Stimulated activated CD4-positive, alpha-beta T cell treated with anti-CD3 and anti-CD28 coated beads, Interleukin-4, amount 100 ng/mL, for 4 hours (primary cell): Measurements from ENCODE around the gene DNAJC13.
A peak's percentile ranks its signal among the peaks of the same experiment; 100 is the strongest.

ENCODE experiments used
- DNase-seq, 2 experiments: peaks; one replicate each; pipeline ENCODE4 v3.0.0-alpha.2; 2020

The DNAJC13 gene

DNA sequence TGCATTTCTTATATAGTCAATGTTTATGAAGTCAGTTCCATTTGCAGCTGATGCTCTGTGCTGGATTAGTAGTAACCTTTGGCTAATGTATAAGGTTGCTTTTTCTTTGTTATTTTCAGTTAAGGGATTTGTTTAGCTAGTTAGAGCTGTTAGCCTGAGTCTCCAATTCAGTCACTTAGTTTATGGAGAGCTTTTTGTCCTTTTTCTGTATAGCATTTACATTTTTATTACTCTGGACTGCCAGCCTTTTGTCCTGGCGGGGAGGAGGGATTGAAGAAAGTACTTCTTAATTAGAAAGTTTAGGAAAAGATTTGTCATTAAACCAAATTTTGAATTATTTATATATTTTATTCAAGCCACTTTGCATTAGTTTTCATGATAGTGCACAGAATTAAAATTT, 52.0 kb downstream of the DNAJC13 start:
- DNase-seq, result no peak

DNA sequence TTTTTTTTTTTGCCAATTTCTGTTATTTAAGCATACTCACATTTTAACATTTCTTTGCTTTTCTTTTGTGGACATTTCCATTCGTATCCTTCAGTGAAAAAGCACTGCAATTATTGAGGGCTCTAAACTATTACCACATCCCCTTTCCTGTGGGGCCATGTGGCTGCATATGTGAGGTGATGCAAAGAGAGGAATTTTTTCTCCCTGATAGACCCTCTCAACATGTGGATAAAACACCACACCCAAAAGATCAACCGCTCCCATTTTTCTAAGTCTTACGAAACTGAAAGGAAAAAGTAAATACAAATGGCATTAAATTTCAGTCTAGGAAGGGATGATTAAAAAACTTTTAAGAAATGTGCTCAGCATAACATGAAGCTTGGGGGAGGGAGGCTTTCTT, 68.8 kb downstream of the DNAJC13 start:
- no peak for DNase-seq

DNA sequence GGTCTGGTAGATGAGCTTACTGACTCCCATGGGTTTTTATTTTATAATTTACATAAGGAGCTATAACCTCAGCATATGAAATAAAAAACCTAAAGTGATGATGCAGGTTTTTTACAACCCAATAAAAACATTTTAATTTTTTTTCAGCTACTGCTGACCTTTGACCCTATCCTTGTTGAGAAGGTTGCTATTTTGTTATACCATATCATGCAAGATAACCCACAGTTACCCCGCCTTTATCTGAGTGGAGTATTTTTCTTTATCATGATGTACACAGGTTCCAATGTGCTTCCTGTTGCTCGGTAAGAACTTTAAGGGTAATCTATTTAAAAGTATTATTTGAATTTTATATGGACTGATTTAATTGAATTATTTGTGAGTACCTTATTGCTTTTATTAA, 70.8 kb downstream of the DNAJC13 start:
- no peak for DNase-seq

DNA sequence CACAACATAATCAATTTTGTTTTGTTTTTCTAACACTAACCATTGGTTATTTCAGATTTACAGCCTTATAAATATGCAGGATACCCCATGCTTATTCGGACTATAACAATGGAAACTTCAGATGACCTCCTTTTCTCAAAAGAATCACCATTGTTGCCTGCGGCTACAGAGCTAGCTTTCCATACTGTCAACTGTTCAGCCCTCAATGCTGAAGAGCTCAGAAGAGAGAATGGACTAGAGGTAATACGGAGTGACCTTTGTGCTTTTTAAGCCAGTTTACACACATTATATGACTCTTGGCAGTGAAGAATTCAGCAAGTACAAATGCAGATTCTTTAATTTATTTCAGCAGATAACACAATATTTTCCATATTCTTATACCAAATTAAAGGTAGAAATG, 81.8 kb downstream of the DNAJC13 start:
- DNase-seq, result no peak

DNA sequence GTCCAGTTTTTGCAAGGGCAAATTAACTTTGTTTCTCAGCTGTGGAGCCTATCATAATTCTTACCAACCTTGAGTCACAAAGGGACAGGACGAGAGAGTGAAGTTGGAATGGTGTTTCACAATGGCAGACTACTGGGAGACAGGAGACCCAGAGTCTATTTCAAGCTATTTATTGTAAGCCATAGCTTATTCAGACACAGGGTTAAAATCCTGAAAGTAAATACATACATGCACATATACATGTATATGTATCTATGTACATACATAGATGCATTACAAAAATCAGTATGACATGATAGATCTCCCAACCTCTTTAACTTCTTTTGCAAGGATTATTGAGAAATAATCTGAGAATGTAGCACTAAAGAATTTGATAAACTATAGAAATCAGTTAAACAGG, 86.3 kb downstream of the DNAJC13 start:
- no peak for DNase-seq

DNA sequence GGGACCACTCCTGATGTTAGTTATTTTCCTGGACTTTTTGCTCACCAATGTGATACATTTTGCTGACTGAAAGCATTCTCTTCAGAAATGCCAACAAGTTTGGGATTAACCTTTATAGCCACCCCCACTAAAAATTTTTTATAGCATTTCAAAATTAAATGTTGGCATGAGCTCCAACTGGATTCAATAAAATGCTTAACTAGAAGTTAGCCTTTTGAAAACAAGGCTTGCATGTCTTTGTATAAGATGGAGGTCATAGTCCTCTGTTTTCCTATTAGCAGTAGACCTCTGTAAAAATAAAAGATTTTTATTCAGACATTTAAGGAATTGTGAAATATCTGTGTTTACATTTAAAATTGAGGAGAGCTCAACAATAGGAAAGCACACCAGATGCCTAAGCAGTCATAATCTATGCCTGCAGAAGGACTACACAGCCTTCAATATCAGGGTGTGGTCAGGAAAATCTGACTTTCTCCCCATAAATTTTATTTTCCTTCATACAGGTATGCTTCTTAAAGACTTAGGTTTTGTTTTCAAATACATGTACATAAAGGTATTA, 87.2 kb downstream of the DNAJC13 start:
- no peak for DNase-seq

DNA sequence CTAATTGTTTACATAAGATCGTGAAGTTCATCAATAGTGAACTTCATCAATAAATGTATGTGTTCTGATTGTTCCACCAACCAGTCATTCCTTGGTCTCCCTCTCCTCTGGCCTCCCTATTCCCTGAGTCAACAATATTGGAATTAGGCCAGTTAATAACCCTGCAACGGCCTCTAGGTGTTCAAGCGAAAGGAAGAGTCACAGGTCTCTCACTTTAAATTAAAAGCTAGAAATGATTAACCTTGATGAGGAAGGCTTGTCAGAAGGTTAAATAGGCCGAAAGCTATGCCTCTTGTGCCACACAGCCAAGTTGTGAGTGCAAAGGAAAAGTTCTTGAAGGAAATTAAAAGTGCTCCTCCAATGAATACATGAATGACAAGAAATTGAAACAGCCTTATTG, 90.4 kb downstream of the DNAJC13 start:
- DNase-seq, result no peak

DNA sequence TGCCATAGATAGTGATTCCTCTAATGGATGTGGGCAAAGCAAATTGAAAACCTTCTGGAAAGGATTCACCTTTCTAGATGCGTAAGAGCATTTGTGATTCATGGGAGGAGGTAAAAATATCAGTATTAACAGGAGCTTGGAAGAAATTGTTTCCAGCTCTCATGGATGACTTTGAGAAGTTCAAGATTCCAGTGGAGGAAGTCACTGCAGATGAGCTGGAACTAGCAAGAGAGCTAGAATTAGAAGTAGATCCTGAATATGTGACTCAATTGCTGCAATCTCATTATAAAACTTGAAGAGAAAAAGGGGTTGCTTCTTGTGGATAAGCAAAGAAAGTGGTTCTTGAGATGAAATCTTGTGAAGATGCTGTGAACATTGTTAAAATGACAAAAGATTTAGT, 91.8 kb downstream of the DNAJC13 start:
- no peak for DNase-seq

DNA sequence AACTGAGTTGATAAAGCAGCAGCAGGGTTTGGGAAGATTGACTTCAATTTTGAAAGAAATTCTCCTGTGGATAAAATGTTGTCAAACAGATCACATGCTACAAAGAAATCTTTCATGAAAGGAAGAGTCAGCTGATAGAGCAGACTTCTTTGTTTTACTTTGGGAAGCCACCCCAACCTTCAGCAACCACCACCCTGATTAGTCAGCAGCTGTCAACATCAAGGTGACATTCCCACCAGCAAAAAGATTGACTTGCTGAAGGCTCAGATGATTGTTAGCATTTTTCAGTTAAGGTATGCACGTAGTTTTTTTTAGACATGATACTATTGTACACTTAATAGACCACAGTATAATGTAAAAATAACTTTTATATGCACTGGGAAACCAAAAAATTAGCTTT, 92.2 kb downstream of the DNAJC13 start:
- DNase-seq, result no peak

DNA sequence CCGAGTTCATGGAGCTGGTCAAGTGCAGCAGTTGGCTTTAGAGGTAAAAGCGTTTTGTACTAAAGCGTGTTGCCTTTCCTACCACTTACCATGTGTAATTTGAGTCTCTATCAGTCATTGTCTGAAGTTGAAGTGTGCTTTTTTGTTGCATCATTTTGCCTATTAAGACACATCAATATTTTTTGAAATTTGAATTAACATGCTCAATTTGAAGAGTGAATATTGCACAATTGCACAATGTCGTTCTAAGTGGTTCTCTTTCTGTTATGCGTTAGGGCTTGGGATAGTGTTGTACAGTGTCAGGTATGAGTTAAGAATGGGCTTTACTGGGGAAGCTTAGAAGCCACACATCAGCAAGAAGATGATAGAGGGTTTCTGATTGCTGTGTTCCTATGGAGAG, 95.8 kb downstream of the DNAJC13 start:
- no peak for DNase-seq

DNA sequence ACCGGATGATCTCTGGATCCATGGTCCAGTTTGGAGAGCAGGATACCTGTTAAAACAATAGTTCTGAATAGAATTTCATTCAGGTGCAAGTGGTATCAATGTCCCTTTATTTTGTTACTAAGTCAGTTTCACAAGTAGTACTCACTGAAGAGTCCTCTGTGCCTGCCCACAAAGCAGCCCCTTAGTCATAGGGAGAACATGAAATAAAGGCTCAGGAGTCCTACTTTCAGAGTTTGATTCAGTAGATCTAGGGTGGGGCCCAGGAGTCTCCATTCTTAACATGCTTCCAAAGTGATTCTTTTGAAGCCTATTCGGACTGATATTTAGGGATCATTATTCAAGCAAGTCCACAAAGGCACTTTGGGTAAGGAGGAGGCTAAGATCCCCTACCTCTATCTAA, 100.0 kb downstream of the DNAJC13 start:
- DNase-seq, result no peak

DNA sequence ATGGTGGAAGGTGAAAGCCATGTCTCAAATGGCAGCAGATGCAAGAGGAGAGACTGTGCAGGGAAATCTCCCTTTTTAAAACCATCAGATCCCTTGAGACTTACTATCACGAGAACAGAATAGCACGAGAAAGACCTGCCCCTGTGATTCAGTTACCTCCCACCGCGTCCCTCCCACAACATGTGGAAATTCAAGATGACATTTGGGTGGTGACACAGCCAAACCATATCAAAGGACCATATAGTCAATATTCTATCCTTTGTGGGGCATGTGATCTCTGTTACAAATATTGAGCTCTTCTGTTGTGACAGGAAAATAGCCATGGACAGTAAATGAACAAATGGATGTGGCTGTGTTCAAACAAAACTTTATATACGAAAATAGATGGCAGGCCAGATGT, 102.6 kb downstream of the DNAJC13 start:
- DNase-seq, result no peak

DNA sequence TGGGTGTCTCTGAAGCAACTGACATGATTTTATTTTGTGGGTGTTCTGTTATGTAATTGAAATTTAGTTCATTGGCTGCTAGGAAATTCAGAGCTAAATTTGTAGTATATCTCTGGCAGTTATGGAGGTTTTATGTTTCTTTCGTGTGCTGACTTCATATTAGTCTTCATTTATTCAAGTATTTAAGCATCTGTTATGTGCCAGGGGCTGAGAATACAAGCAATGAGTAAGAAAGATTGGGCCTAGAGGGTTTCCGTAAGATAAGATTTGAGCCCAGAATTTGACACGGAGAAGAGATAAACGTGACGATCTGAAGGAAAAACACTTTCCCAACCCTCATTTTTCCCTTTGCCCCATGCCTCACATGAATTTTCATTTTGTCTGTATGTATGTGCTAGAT, 104.6 kb downstream of the DNAJC13 start:
- DNase-seq, result no peak

DNA sequence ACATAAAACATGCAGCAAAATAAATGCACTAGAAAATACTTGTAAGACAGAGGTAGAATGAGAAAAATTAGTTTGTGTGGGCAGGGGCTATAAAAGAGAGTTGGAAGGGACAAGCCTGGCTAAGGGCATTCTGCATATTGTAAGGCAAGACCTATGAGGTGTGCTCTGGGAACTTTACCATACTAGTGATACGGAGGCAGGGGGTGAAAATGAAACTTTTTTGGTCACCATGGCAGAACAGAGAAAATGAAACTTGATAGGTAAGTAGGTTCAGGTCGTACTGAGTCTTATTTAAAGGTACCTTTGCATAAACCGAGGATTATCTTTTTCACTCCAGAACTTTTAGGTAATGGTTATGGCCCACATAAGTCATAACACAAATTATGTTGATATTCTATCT, 105.1 kb downstream of the DNAJC13 start:
- no peak for DNase-seq

DNA sequence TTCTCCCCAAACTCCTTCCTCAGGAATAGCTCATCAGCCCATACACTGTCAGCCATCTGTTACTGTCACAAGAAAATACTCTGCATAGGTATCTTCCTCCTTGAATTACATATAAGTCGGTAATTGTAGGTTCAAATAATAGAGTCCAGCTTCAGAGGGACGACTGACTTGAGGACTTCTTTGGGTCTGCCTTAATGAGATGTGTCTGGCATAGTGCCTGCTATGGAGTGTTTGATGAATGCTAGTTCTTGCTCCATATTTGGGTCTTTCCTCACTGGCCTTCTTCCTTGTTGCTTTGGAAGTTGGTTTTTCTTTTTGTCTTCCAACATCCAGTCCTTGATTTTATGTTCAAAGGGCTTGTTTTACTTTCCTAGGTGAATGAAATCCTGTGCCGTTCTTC, 113.3 kb downstream of the DNAJC13 start:
- DNase-seq, result no peak

DNA sequence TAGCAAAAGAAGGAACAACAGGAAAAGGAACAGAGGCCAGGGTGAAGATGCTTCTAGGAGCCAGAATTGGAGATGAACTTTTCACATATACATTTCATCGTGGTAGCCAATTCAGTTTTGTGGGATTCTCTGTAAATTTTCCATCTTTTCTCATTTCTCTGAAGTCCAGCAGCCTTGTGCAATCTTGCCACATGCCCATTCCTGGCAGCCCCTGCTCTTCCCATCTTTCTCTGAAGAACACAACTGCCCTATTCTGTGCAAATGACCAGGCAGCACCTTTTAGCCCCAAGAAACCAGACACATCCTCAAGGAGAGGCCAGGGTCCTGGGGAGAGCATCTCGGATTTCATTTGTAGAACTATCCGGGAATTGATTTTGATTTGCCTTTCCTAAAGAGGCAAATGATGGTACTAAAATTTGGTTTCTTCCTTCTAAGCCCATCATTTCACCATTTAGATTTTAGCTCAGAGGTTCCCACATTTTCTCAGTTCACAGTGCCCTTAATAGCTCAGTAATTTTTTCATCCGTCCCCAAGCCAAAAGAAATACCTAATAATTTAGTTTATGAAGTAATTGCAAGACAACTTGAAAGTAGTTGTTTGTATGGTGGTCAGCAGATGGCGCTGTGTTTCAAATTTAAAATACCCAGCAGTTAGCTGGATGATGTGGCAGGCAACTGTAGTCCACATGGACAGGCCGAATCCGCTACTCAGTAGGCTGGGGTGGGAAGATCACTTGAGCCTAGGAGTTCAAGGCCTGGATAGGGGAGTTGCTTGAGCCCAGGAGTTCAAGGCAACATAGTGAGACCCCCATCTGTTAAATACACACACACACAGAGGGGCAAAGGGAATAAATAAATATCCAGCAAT, 118.5 kb downstream of the DNAJC13 start:
- peak; percentile 40 to 41 for DNase-seq

DNA sequence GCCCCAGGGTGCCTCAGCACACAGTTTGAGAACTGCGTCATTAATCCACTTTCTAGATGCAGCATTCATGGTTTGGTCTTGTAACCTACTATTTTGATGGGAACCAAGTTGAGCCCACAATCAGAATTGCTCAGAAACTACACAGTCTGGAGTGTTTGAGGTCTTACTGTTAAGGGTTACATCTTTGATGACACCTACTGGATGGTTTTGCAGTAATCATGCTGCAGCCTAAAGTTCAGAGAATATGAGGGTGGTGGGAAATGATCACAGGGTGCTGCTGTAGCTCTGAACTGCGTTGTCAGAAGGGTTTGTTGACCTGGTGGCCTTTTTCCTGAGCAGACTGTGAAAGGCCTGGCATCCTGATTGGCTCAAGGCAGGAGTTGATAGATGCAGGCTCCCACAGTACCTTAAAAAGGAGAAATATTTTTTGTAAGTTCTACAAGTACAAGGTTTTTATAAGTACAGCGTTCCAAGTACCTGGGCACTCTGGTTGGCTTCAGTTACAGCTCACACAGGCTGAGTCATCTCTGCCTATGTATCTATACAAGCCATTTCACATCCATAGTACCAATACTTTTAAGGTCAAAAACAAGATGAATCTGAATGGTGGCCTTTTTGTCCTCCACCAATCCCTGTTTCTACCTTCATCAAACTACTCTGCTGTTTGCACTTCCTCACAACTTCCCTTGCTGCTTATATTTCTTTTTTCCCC, 119.3 kb downstream of the DNAJC13 start:
- DNase-seq, result no peak

DNA sequence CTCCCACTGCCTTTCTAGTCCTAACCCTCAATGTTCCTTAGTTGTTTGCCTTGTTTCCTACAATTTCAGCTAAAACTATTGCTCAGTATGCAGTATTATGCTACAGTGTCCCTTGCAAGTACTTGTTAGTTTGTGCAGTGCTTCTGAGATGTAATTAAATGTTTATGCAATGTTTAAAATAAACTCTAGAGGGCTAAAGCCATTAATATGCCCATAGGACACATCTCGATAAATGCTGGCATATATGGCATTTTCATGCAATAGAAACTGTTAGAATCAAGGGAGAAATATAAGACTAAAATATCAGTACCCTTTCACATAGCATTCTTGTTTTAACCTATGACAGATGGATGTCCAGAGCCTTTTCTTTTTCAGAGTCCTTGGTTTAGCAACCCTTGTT, 120.0 kb downstream of the DNAJC13 start:
- no peak for DNase-seq

DNA sequence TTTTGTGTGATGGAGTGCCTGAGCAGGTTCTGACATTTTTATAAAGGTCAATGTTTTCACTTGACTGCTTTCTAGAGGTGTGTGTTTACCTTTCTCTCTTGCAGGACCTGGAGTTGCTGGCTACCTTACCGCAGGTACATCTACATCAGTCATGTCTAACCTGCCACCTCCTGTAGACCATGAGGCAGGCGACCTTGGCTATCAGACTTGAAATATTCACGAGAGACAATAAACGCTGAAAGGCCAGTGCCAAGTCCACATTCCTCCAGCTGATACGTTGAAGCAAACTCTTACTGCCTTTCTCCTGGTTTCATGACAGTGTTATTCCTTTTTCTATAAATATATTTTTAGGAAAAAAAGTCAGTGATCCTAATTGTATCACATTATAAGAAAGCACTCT, 120.8 kb downstream of the DNAJC13 start:
- no peak for DNase-seq

DNA sequence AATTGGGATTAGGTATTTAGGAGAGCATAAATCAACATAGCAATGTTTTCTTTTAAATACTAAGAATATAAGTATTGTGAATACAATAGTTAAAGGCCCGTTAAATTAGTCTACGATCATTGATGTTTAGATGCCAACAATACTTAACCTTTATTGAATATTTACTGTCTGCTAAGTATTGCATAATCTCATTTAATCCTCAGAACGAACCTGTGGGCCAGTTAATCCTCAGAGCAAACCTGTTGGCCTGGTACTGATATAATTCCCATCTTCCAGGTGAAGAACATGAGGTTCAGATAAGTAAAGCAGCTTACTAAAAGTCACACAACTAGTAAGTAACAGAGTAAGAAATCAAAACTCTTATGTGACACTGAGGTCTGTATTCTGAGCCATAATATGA, 122.4 kb downstream of the DNAJC13 start:
- no peak for DNase-seq

DNA sequence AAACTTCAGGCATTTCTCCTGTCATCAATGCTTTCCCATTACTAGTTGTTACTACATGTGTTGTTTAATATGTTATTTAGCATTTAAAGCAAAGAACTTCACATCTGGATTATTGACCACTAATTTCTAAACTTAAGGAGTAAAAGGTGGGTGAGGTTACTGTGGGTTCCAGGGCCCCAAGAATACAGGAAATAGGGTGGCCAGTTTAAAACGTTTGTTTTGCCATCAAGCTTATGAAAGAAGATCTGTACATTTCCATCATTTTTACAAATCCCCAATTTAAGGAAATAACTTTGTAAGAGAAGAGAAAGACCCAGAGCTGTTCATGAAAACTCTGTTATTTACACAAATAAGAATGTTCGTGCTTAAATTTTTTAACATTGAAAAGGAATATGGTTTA, 125.3 kb downstream of the DNAJC13 start:
- no peak for DNase-seq

DNA sequence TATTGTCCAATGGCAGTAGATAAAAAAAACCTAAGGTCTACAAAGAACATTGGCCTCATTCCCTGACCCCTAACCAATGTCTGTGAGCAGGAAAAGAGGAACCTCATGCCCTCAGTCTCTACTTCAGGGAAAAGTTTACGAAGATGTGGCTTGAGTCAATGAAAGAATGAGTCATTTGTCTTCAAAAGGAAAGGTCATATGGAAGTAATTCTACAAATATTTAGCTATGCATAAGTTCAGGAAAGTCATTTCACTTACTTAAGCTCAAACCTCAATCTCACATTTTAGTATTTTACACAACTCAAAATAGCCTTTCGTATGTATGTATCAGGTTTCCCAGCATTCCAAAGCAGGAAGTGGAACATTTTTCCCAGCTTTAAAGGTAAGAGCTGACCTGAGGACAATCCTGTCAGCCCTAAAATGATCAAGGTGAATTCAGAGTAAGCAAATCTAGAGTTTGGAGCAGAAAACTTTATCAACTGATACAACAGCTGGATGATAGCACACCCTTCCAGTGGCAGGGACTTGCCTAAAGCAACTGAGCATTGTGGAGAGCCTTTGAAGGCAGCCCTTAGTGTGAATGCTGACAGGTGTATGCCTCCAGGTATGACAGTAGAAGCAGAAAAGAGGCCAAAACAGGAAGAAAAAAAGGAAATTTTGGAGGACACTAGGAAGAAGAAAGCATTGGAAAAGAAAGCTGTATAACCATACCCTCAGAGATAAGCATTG, 125.9 kb downstream of the DNAJC13 start:
- no peak for DNase-seq

DNA sequence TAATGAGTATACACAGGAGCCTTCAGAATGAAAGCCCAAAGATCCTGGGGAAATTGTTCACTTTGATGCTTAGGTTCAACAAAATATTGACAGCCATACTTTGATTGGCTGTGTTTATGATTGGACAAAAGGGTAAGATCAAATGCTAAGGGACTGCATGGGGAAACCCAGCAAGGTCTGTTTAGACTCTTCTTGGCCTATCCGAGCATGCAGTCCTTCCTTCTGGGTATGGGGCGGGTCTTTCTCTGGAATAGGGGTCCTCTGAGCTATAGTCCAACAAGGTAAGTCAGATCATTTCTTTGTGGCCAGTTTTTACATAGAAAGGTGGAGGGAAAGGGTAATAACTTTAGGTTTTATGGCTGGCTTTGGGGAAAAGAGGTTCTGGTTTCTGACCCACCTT, 126.8 kb downstream of the DNAJC13 start:
- DNase-seq, result no peak

DNA sequence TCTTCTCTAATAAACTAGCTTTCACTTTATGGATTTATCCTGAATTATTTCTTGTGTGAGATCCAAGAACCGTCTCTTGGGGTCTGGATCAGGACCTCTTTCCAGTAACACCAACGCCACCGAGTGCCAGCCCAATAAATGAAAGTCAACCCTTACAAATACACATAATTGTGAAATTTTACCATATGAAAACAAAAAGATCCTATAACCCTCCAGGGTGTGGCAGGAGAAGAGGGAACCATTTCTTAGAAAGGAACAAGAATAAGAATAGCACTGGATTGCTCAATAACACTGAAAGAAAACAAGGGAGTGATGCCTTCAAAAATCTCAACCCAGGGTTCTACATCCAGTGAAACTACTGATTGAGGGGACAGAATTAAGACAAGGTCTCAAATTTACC, 128.2 kb downstream of the DNAJC13 start:
- DNase-seq, result no peak
